Measurements from ENCODE around the gene SLC17A4.

DNA sequence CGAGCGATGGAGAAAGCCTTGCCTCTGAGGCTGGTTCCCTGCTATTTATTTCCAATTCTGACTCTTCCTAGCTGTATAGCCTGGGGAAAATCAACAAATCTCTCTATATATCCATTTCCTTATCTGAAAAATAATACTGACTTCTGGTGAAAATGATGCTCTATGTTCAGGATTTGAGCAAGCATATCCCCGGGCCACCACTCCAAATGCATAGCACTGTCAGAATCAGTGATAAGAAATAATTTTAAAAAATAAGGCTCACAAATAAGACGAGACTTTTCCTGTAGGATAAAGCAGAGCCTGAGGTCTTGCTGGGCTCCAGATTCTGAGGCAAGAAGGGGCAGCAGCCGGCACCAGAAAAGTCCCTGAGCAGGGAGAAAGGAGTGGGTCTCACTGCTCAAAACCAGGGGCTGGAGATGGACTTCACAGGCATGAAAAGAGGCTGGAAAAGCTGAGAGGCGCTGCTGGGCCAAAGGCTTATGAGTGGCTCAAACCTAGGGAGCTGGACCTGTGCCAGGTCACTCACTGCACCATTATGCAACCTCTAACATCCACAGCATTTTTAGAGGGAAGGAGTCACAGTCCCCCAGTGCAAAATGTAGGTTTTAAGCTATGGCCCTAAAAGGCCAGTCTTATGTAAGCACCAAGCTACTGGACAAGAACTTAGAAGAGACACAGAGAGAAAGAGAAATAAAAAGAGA, 48.1 kb upstream of the SLC17A4 start:
- TF ChIP-seq, protein P1, sequence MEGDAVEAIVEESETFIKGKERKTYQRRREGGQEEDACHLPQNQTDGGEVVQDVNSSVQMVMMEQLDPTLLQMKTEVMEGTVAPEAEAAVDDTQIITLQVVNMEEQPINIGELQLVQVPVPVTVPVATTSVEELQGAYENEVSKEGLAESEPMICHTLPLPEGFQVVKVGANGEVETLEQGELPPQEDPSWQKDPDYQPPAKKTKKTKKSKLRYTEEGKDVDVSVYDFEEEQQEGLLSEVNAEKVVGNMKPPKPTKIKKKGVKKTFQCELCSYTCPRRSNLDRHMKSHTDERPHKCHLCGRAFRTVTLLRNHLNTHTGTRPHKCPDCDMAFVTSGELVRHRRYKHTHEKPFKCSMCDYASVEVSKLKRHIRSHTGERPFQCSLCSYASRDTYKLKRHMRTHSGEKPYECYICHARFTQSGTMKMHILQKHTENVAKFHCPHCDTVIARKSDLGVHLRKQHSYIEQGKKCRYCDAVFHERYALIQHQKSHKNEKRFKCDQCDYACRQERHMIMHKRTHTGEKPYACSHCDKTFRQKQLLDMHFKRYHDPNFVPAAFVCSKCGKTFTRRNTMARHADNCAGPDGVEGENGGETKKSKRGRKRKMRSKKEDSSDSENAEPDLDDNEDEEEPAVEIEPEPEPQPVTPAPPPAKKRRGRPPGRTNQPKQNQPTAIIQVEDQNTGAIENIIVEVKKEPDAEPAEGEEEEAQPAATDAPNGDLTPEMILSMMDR (IDR thresholded peaks at IDR 0.05; ENCODE audit: insufficient read depth, low read depth, low read length), result no peak
- no peak for TF ChIP-seq EZH2 (IDR thresholded peaks at IDR 0.05; ENCODE audit: insufficient read depth, low read length)

Measured in astrocyte (in vitro differentiated cells and primary cell).